ENCODE measurements around the gene MEI4. TPM values are rescaled to one million over a fixed set of nuclear protein-coding genes. Genes with fewer than 3 reads are reported as not detected.
"Not testable (repeated sequence)": the region's sequence is repeated elsewhere in the genome, so short reads cannot be mapped to it uniquely, and the experiment has no call there.

Gene MEI4
- total RNA-seq, 3 donors from 2014 or later: not detected

DNA sequence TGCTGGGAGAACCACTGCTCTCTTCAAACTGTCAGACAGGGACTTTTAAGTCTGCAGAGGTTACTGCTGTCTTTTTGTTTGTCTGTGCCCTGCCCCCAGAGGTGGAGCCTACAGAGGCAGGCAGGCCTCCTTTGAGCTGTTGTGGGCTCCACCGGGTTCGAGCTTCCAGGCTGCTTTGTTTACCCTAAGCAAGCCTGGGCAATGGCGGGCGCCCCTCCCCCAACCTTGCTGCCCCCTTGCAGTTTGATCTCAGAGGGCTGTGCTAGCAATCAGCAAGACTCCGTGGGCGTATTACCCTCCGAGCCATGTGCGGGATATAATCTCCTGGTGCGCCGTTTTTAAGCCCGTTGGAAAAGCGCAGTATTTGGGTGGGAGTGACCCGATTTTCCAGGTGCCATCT is 83.2 kb downstream of the MEI4 start:
- ATAC-seq; DNase-seq; H3K9me3 Mint-ChIP-seq; H3K4me1 Mint-ChIP-seq (ENCODE audit: low read depth); H3K4me3 Mint-ChIP-seq; H3K36me3 Mint-ChIP-seq (ENCODE audit: insufficient read depth); H3K27me3 Mint-ChIP-seq (ENCODE audit: low read depth): not testable (repeated sequence)

- H3K36me3 Mint-ChIP-seq (ENCODE audit: insufficient read depth): no peaks in the 10 kb centered on the region
- no peaks in the 10 kb centered on the region for H3K27me3 Mint-ChIP-seq (ENCODE audit: low read depth)
- DNase-seq: no peak
- no peaks in the 10 kb centered on the region for H3K4me1 Mint-ChIP-seq (ENCODE audit: low read depth)
- ATAC-seq: no peak
- H3K9me3 Mint-ChIP-seq: no peaks in the 10 kb centered on the region
- no peak overlapping the region for H3K4me3 Mint-ChIP-seq
Measured at GRCh38 chr6:77740380-77740779, 87.5 kb downstream of the MEI4 start.

DNA sequence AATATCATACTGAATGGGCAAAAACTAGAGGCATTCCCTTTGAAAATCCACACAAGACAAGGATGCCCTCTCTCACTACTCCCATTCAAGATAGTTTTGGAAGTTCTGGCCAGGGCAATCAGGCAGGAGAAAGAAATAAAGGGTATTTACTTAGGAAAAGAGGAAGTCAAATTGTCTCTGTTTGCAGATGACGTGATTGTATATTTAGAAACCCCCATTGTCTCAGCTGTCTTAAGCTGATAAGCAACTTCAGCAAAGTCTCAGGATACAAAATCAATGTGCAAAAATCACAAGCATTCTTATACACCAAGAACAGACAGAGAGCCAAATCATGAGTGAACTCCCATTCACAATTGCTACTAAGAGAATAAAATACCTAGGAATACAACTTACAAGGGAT is 99.3 kb downstream of the MEI4 start:
- not testable (repeated sequence) for ATAC-seq; H3K36me3 Mint-ChIP-seq (ENCODE audit: insufficient read depth); H3K4me3 Mint-ChIP-seq; H3K27me3 Mint-ChIP-seq (ENCODE audit: low read depth); DNase-seq; H3K4me1 Mint-ChIP-seq (ENCODE audit: low read depth)
- peaks cover 11% of the 10 kb centered on the region for H3K9me3 Mint-ChIP-seq

- ATAC-seq (no peak), DNase-seq (no peak)
- Mint-ChIP-seq H3K36me3 (ENCODE audit: insufficient read depth) (no peaks in the 10 kb centered on the region), H3K9me3 (no peaks in the 10 kb centered on the region), H3K4me3 (no peak overlapping the region), H3K4me1 (ENCODE audit: low read depth) (no peaks in the 10 kb centered on the region), H3K27me3 (ENCODE audit: low read depth) (no peaks in the 10 kb centered on the region)
Measured at GRCh38 chr6:77762386-77762785, 109.5 kb downstream of the MEI4 start.

DNA sequence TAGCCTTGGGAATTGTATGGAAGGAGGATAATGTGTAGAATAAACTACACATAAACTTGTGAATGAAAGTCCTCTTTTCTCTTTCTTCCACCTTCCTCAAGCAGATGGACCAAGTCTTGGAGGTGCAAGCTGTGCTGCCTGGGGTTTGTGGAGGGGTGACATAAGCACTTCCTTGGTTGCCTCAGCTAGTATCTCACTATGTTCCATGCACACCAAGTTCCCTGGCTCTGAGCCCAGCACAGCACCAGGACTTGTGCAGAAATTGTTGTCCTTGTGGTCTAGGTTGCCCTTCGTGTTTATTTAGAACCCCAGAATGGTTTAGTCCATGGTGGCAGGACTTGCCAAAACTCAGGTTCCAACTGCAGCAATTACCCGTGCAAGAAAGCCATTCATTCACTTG is 110.3 kb downstream of the MEI4 start:
- Mint-ChIP-seq H3K27me3 (ENCODE audit: low read depth) (no peaks in the 10 kb centered on the region), H3K36me3 (ENCODE audit: insufficient read depth) (no peaks in the 10 kb centered on the region), H3K9me3 (no peaks in the 10 kb centered on the region), H3K4me1 (ENCODE audit: low read depth) (no peaks in the 10 kb centered on the region), H3K4me3 (no peak overlapping the region)
- no peak for ATAC-seq
- DNase-seq: no peak

GRCh38 chr6:77764364-77764763 is 111.5 kb downstream of the MEI4 start:
- no peaks in the 10 kb centered on the region for H3K4me1 Mint-ChIP-seq (ENCODE audit: low read depth)
- DNase-seq (no peak), ATAC-seq (no peak)
- no peaks in the 10 kb centered on the region for H3K36me3 Mint-ChIP-seq (ENCODE audit: insufficient read depth)
- no peaks in the 10 kb centered on the region for H3K27me3 Mint-ChIP-seq (ENCODE audit: low read depth)
- H3K4me3 Mint-ChIP-seq: no peak overlapping the region
- H3K9me3 Mint-ChIP-seq: no peaks in the 10 kb centered on the region

DNA sequence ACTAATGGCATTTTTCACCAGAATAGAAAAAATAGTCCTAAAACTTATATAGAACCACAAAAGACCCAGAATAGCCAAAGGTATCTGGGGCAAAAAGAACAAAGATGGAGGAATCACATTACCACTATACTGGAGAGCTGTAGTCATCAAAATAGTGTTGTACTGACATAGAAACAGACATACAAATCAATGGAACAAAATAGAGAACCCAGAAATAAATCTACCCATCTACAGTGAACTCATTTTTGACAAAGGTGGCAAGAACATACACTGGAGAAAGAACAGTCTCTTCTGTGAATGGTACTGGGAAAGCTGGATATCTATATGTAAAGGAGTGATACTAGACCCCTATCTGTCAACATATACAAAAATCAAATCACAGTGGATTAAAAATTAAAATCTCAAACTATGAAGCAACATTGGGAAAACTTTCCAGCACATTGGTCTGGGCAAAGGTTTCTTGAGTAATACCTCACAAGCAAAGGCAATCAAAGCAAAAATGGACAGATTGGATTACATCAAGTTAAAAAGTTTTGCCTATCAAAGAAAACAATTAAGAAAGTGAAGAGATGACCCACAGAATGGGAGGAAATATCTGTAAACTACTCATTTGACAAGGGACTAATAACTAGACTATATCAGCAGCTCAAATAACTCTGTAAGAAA is 120.5 kb downstream of the MEI4 start:
- DNase-seq (no peak), ATAC-seq (no peak)
- Mint-ChIP-seq H3K4me3 (no peak overlapping the region), H3K27me3 (ENCODE audit: low read depth) (no peaks in the 10 kb centered on the region), H3K4me1 (ENCODE audit: low read depth) (no peaks in the 10 kb centered on the region), H3K9me3 (peaks cover 3% of the 10 kb centered on the region), H3K36me3 (ENCODE audit: insufficient read depth) (no peaks in the 10 kb centered on the region)

DNA sequence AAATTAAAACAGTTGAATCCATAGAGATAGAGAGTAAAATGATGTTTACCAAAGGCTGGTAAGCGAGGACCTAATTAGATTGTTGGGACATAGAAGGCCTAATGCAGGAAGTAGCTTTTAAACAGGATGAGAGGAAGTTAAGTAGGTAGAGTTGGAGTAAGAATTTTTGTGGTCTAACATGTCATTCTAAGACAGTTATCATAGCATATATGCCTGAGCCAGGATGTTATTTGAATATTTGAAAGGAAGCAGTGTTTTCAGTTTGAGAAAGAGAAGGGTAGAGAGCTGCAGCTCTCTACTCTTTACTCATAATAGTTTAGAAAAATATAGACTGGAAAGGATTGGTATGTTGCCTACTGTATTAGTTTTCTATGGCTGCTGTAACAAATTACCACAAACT is 121.6 kb downstream of the MEI4 start:
- Mint-ChIP-seq H3K27me3 (ENCODE audit: low read depth) (no peaks in the 10 kb centered on the region), H3K36me3 (ENCODE audit: insufficient read depth) (no peaks in the 10 kb centered on the region), H3K9me3 (peaks cover 3% of the 10 kb centered on the region), H3K4me3 (no peak overlapping the region), H3K4me1 (ENCODE audit: low read depth) (no peaks in the 10 kb centered on the region)
- no peak for DNase-seq
- ATAC-seq: no peak

DNA sequence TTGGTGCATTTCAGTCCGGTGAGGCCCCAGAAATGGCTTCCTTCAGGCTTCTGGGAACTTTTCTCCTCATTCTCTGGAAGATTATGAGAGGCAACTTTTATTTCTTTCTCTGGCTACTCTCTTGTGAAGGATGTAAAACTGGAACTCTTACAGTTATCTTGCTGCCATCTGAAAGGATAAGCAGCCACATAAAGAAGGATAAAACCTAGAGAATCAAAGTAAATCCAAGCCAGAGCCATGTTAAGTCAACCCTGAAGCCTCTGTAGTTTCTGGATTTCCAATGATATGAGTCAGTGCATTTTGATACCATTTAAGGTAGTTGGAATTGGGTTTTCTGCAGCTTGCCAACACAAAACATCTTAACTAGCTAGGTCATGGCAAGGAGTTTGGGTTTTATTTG is 123.6 kb downstream of the MEI4 start:
- Mint-ChIP-seq H3K27me3 (ENCODE audit: low read depth) (no peaks in the 10 kb centered on the region), H3K4me1 (ENCODE audit: low read depth) (no peaks in the 10 kb centered on the region), H3K36me3 (ENCODE audit: insufficient read depth) (no peaks in the 10 kb centered on the region), H3K9me3 (peaks cover 3% of the 10 kb centered on the region), H3K4me3 (no peak overlapping the region)
- DNase-seq (no peak), ATAC-seq (no peak)

GRCh38 chr6:77778527-77778926 is 125.7 kb downstream of the MEI4 start:
- no peaks in the 10 kb centered on the region for H3K4me1 Mint-ChIP-seq (ENCODE audit: low read depth)
- DNase-seq (no peak), ATAC-seq (no peak)
- no peaks in the 10 kb centered on the region for H3K36me3 Mint-ChIP-seq (ENCODE audit: insufficient read depth)
- H3K4me3 Mint-ChIP-seq: no peak overlapping the region
- no peaks in the 10 kb centered on the region for H3K27me3 Mint-ChIP-seq (ENCODE audit: low read depth)
- H3K9me3 Mint-ChIP-seq: peaks cover 3% of the 10 kb centered on the region

DNA sequence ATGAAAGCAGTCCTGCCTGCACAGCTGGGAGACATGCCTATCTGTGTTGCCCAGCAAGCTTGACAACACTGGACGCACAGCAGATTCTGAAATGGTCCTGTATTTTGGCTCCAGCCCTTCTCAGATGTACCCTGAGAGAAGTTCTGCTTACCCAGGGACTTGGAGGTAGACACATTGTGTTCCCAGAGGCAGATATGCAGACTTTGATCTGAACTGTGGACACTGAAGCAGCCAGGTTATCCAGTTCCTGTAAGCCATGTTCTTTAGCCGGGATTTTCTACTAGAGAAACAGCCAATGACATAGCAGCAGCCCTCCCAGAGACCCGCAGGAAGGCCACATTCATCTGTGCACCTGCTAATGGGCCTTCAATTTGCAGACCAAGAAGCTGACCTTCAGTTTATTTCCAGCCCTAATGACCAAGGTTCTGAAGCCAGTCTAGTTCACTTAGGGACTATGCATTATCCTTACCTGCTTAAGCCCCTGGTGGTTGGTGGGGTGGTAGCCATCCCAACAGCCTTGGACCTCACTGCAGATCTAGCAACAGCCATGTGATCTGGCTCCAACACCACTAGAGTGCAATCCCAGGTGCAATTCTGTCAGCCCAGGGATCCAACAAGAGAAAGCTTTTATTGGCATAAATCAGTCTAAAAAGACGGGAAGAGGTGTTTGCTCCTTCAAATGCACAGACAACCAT is 134.2 kb downstream of the MEI4 start:
- H3K9me3 Mint-ChIP-seq: peaks cover 11% of the 10 kb centered on the region
- no peaks in the 10 kb centered on the region for H3K4me1 Mint-ChIP-seq (ENCODE audit: low read depth)
- DNase-seq: no peak
- ATAC-seq: no peak
- H3K36me3 Mint-ChIP-seq (ENCODE audit: insufficient read depth): no peaks in the 10 kb centered on the region
- H3K27me3 Mint-ChIP-seq (ENCODE audit: low read depth): no peaks in the 10 kb centered on the region
- no peak overlapping the region for H3K4me3 Mint-ChIP-seq

DNA sequence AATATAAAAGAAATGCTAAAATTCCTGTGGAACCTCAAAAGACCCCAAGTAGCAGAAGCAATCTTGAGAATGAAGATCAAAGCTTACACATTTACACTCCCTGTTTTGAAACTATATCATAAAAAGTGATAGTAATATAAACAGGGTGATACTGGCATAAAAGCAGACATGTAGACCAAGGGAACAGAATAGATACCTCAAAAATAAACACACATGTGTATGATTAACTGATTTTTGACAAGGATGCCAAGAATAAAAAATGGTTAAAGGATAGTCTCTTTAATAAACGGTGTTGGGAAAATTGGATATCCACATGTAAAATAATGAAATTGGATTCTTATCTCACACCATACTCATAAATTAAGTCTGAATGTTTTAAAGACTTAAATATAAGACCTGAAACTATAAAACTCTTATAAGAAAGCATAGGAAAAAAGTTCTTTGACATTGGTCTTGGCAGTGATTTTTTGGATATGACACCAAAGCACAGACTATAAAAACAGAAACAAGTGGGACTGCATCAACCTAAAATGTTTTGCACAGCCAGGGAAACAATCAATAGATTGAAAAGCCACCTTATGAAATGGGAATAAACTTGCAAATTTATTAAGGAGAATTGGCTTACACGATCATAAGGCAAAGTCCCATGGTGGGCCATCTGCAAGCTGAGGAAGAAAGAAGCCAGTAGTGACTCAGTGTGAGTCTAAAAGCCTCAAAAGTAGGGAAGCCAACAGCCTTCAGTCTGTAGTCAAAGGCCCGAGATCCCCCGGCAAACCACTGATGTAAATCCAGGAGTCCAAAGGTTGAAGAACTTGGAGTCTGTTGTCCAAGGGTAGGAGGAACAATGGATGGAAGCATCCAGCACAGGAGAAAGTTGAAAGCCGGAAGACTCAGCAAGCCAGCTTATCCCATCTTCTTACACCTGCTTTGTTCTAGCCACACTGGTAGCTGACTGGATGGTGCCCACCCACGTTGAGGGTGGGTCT is 144.3 kb downstream of the MEI4 start:
- no peaks in the 10 kb centered on the region for H3K4me1 Mint-ChIP-seq (ENCODE audit: low read depth)
- H3K9me3 Mint-ChIP-seq: peaks cover 23% of the 10 kb centered on the region
- no peaks in the 10 kb centered on the region for H3K27me3 Mint-ChIP-seq (ENCODE audit: low read depth)
- no peak for ATAC-seq
- no peaks in the 10 kb centered on the region for H3K36me3 Mint-ChIP-seq (ENCODE audit: insufficient read depth)
- DNase-seq: no peak
- no peak overlapping the region for H3K4me3 Mint-ChIP-seq

GRCh38 chr6:77812304-77812703 is 159.5 kb downstream of the MEI4 start:
- ATAC-seq: no peak
- no peaks in the 10 kb centered on the region for H3K4me1 Mint-ChIP-seq (ENCODE audit: low read depth)
- DNase-seq: no peak
- no peaks in the 10 kb centered on the region for H3K9me3 Mint-ChIP-seq
- no peak overlapping the region for H3K4me3 Mint-ChIP-seq
- H3K36me3 Mint-ChIP-seq (ENCODE audit: insufficient read depth): no peaks in the 10 kb centered on the region
- H3K27me3 Mint-ChIP-seq (ENCODE audit: low read depth): no peaks in the 10 kb centered on the region

GRCh38 chr6:77813090-77813489 is 160.3 kb downstream of the MEI4 start:
- no peak for DNase-seq
- no peaks in the 10 kb centered on the region for H3K36me3 Mint-ChIP-seq (ENCODE audit: insufficient read depth)
- no peak for ATAC-seq

More at GRCh38 chr6:77813090-77813489, 160.3 kb downstream of the MEI4 start:
- H3K27me3 Mint-ChIP-seq (ENCODE audit: low read depth): no peaks in the 10 kb centered on the region
- H3K4me1 Mint-ChIP-seq (ENCODE audit: low read depth): no peaks in the 10 kb centered on the region
- H3K4me3 Mint-ChIP-seq: no peak overlapping the region
- no peaks in the 10 kb centered on the region for H3K9me3 Mint-ChIP-seq

Data from activated T-cell treated with anti-CD3 and anti-CD28 coated beads, Interleukin-2, amount 50 U/mL, for 4 hours (primary cell).